GM19035 (cell line): Measurements from ENCODE around the gene PSTPIP1.

Experiments
- ATAC-seq: cut with Tn5 transposase; IDR thresholded peaks from one replicate; pipeline ENCODE4 v1.9.1; 2021; ENCODE audit not compliant: unreplicated experiment

The PSTPIP1 gene

GRCh38 chr15:77040673-77041072 lies 45.7 kb downstream of the PSTPIP1 start:
- no peak for ATAC-seq

GRCh38 chr15:77042245-77042919 lies 47.5 kb downstream of the PSTPIP1 start:
- ATAC-seq: no peak

- no peak for ATAC-seq
Observed at GRCh38 chr15:77042955-77043920, 48.3 kb downstream of the PSTPIP1 start.

DNA sequence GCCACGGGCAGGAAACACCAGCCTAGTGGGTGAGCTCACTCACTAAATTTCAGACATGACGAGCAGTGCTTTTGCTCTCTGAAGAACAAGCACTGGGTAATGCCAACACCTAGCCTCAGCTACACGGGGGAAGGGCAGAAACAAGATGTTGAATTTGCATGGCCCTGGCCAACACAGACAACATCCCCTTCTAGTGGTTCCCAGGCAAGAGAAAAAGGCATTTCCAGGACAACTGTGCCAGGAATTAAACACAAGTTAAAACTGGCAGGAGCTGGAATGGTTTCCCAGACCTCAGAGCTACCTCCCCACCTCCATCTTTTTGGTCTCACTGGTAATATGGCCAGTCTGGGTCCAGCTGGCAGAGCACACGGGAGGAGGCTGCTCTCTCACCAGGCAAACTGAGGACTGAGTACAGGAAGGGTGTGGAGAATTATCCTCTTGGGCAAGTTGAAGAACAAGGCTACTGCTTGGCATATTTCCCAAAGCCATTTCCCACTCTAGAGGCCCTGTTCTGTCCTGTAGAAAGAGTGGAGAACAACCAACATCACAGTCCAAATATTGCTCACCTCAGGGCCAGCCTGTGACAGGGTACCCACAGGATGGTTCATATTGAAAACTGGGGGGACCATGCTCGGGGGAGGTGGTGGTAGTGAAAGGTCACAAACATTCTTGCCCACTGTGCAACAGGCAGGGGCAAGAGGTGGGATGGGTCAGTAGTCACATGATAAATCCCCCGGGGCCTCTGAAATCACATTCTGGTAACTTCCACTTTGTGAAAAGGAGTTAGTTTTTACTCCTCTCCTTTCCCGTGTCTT lies 49.5 kb downstream of the PSTPIP1 start:
- ATAC-seq: no peak

DNA sequence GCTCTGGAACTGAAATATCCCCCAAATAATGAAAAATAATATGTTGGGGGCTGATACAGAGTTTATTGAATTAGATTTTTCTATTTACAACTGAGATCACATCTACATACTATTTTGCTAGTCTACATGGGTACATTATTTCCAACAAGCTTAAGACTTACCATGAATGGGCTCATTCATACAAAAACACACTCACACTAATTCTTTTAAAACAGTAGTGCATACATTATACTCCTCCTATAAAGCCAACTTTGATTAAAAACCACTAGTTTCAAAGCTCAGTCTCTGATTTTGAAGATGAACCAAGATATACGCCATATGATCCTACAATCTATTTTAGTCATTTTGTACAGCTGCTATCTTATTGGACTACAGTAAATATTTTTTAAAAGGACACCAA lies 51.1 kb downstream of the PSTPIP1 start:
- no peak for ATAC-seq

DNA sequence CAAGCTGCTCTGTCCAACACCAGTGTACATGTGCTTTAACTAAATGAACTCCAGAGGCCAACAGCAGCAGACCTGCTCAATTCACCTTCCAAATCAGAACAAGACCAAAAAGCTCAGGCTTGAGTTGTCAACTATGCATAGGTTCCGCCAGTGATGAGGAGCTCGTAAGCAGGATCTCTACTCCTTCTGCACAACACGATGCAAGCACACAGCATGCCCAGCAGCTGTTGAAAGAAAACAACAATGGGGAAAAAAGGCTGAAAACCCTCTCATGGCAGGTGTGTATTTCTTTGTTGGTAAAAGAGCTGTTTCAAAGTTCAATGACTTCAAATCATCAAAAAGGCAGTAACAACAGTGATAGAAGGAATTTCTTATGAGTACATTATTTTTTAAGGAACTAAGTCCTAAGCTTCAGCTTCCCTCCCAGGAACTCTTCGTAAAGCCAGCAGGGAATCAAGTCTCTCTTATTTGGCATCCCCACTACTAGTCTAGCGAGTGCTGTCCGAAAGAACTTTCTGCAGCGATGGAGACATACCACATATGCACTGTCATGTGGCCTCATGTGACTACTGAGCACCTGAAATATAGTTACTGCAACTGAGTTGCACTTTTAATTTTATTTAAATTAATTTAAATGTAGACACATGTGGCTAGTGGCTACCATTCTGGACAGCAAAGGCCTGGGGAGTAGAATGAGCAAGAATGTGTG lies 51.9 kb downstream of the PSTPIP1 start:
- ATAC-seq: no peak

DNA sequence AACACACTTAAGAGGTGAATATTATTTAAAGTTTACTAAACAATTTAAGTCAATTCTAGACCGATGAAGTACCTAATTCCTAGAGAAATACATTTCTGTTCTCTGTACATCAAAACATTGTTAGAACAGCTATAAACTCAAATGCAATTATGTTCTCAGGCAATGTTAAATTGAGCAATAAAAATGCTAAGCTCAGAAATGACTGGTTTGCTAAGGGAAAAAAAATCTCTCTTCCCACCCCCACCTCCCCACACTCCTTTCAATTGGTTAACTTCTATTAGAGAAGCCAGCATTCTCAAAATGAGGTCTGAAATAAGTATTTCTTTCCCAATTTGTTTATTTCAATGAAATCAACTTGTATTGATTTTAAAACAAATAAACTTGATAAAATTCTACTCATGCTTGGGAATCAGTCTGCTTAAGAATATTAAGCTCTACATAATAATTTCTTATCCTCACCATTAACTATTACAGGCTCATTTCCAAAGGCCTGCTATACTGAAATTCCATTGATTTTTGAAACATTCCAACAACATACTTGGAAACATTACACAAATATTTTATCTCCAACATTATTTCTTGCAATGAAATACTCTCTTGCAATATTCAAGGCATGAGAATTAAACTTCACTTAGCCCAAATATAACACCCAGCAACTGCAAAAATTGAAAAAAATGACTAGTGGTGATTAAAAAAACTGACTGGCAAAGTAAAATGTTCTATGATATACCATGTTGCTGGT lies 53.4 kb downstream of the PSTPIP1 start:
- no peak for ATAC-seq

DNA sequence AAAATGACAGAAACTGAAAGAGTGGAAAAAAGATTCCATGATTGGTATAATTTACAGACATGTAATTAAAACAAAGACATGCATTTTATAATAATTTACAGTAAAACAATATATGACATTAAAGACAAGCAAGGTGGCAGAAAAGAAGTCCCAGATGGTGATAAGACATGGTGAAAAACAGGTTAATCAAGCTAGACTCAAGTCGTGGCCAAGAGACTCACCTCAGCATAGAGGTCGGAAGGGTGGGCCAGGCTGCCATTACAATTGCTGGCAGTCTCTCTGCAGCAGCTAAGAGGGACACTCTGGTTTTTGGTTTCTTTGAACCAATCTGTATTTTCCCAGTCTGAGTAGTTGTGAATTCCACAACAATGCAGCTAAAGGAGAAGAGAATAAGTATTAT lies 57.6 kb downstream of the PSTPIP1 start:
- ATAC-seq: no peak

- ATAC-seq: no peak
Observed at GRCh38 chr15:77053709-77054108, 58.8 kb downstream of the PSTPIP1 start.

- no peak for ATAC-seq
Observed at GRCh38 chr15:77057072-77057471, 62.1 kb downstream of the PSTPIP1 start.

GRCh38 chr15:77057685-77058084 lies 62.8 kb downstream of the PSTPIP1 start:
- ATAC-seq: no peak

- ATAC-seq: no peak
Observed at GRCh38 chr15:77058468-77058867, 63.5 kb downstream of the PSTPIP1 start.

DNA sequence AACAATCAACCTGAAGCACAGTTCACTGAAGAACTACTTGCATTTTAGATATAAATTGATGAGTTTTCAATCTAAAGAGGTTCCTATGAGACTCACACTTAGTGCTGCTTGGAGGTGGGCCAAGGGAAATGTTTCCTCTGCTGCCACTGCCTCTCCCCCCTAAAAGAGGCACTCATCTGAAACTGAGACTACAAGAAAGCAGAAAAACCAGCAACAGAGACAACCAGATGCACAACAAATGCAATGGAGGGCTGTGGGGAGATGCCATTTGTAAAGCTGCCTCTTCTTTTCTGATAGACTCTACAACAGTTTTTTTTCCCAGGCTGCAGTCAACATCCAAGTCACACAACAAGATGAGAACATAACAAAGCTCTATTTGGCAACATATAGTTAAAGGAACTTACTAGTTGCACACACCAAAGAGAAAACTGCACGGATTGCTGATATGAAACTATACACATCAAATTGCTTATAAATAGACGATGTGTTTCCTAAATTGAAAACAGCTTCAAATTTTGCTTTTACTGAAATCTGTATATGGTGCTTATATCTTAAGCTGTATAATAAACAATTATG lies 64.9 kb downstream of the PSTPIP1 start:
- no peak for ATAC-seq

DNA sequence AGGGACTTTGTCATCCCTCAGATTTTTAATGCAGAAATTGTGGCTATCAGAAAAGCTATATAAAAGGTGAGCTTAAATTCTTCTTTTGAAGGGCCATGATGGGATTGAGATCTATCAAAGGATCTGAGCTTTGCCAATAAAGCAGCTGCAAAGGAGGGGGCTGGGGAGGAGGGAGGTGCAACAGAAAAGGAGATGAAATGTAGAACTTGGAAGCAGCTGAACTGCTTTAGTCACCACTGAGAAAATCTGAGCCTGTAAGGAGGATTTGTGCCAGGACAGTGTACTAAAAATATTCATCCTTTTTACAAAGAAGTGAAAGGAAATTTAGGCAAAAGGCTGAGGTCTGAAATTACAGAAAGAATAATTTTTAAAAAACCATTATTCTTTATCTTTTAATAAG lies 65.6 kb downstream of the PSTPIP1 start:
- ATAC-seq: no peak

- no peak for ATAC-seq
Observed at GRCh38 chr15:77063249-77063648, 68.3 kb downstream of the PSTPIP1 start.

- ATAC-seq: no peak
Observed at GRCh38 chr15:77064063-77064462, 69.1 kb downstream of the PSTPIP1 start.

DNA sequence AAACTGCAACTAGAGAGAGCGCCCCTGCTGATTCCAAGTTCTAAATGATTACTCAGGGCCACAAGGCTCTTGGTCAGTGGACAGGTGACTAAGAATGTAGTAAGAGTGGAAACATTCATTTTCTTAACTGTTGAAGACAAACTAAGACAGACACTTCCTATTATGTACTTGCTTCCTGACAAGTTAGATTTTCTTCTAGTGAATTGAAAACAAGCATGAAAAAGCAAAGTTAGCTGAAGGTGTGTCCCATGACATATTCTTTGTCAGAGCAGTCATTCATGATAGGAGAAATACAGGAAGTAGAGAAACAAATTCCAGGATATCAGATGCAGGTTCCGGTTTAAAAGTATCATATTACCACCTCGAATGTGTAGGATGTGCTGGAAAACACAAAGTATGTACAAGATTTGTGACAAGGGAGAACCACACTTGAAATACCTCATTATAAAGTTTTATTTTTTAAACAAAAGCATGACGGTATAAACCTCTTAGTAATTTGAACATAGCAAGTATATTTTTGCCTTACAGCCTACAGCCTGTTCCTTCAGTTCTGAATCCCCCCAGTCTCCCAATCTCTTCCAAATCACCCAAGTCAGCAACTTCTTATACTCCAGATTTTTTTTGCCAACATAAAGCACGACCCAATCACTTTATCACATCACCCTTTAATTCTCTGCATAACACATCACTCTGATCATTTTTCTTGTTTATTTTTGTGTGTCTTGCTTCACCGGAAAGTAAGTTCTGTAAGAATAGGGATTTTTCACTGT lies 69.8 kb downstream of the PSTPIP1 start:
- no peak for ATAC-seq

- ATAC-seq: no peak
Observed at GRCh38 chr15:77066971-77067690, 72.2 kb downstream of the PSTPIP1 start.
